GM21529 (cell line): ENCODE data around the gene DENND10.
"Not testable (repeated sequence)": the region's sequence is repeated elsewhere in the genome, so short reads cannot be mapped to it uniquely, and the experiment has no call there.

ENCODE experiments used
- ATAC-seq: cut with Tn5 transposase; IDR thresholded peaks from one replicate; pipeline ENCODE4 v1.9.1; 2021; ENCODE audit not compliant: unreplicated experiment

The DENND10 gene

GRCh38 chr10:119103903-119104653 is at the start of gene DENND10:
TSS of gene DENND10 (plus strand) at chr10:119104113. CDS start at chr10:119104143, 30 bp downstream.
- ATAC-seq = peak; percentile 83

- ATAC-seq = no peak
These were observed 48.4 kb upstream of the DENND10 start for GRCh38 chr10:119055472-119055871.

DNA sequence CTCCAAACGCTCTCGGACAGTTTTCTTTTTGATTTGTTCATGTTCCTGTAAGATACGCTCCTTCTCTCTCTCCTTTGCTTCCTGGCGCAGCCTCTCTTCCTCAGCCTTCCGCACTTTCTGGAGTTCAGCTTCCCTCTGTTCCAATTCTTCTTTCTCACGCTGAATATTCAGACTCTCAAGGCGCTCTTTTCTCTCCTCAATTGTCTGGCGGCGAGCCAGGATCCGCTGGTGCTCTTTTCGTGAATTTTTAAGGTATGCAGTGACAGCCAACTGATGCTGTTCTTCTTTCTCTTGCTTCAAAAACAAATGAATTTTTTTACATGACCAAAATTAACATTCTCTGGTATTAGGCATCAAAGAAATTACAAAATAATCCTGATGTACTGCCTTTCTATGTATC is 45.9 kb upstream of the DENND10 start:
- ATAC-seq = no peak

- ATAC-seq = no peak
These were observed 44.4 kb upstream of the DENND10 start for GRCh38 chr10:119059557-119059956.

DNA sequence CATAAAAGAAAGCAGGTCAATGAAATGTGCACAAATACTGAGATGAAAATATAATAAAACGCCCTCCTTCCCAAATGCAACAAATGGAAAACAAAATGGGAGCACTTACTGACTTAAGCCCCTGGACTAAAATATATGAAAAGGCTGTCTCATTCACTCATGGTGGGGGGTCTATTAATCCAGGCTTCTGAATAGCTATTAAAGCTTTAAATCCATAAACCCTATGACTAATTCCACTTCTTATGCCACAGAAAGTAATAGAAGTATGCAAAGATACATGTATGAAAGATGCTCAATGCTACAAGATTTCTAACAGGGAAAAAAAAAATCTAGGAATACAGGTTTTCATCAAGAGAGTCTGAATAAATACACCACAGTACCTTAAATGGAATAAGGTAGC is 43.8 kb upstream of the DENND10 start:
- no peak for ATAC-seq

DNA sequence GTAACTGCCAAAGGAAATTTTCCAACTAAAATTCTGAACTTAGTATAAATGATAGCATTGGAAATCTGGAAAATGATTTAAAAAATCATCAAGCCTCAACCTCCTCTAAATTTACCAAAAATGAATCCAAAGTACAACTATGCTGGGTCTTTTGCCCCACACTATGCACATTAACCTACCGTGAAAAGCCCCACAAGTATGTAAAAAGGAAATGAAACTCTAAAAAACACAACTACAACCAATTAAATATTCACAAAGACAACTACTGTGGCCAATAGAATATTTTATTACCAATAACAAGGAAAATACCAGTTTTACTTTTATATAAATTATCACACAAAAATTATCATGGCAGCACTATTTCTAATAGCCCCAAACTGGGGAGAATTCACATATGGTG is 42.6 kb upstream of the DENND10 start:
- peak; percentile 55 for ATAC-seq

DNA sequence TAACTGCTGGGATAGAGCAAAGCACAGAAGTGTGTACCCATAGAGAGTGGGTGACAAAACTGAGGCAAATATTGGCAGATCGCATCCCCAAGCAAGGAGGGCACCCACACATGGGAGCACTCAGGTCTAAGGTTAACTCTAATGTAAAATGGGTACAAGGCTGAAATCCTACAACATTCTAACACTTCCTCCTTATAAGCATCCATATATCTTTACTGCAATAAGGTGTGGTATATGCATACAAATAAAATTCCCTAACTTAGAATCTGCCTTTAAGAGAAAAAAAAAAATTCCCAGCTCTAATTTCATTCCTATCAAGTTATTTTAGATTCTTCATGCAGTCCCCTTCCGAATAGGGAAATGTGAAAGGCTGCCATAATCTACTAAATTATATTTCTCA is 42.0 kb upstream of the DENND10 start:
- ATAC-seq = no peak

DNA sequence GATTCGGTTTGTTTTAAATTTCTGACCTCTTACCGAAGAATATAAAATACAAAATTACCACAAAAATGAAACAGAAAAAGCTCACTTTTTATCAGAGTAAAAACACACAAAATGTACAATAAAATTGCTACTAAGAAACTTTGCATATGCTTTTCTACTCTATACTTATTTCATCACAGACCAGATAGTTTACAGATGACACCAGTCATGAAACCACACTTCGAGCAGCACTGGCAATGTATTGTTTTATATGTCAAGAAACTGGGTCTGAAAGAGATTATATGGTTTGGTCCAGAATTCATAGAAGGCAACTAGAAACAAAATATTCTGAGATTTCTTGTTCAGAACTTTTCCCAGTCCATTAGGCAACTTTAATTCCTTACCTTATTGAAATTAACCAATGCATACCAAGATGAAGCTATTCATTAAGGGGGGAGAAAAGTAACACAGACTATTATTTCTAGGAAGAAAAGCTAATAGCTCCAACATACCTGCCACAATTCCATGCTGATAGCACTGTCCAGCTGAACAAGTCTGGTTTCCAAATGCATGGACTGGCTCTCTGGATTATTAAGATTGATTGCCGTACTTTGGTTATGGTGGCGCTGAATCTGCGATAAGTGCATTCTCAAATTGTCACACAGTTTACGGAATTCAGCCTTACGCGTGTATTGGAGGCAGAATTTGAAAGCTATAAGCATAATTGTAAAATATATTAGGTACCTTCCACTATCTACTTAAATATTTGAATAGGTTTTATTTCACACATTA is 33.3 kb upstream of the DENND10 start:
- no peak for ATAC-seq

GRCh38 chr10:119073584-119073983 is 30.3 kb upstream of the DENND10 start:
- no peak for ATAC-seq

DNA sequence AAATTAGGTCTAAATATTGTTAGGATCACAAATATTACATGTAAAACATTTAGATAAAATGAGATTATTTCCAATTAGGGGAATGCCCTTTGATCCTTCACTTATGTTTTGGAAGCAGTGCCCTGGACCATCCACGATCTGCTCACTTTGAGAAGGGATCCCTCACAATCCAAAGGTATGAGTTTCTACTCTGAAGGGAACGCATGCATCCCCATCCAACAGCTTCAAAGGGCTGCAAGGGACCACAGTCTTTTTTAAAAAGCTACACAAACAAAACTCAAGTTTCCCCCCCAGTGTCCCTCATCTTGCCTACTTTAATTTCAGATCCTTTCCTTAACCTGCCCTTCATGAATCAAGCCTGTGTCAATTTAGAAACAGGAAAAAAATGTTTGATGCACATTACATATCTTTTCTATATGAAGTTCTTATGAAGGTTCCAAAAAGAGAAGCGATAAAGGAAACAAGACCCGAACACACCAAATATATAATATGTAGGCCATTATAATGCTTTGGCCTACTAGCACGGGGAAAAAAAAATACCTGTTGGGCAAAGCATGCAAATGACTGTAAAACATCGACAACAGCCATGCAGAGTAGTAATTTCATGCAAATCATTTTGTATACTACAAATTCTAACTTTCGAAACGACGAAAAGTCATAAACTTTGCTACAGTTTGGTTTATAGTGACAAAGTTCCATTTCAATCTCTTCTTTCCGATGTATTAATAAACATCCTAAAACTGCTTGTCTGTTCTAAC is 25.3 kb upstream of the DENND10 start:
- no peak for ATAC-seq

- peak; percentile 69 for ATAC-seq
These were observed 24.1 kb upstream of the DENND10 start for GRCh38 chr10:119079599-119080520.

DNA sequence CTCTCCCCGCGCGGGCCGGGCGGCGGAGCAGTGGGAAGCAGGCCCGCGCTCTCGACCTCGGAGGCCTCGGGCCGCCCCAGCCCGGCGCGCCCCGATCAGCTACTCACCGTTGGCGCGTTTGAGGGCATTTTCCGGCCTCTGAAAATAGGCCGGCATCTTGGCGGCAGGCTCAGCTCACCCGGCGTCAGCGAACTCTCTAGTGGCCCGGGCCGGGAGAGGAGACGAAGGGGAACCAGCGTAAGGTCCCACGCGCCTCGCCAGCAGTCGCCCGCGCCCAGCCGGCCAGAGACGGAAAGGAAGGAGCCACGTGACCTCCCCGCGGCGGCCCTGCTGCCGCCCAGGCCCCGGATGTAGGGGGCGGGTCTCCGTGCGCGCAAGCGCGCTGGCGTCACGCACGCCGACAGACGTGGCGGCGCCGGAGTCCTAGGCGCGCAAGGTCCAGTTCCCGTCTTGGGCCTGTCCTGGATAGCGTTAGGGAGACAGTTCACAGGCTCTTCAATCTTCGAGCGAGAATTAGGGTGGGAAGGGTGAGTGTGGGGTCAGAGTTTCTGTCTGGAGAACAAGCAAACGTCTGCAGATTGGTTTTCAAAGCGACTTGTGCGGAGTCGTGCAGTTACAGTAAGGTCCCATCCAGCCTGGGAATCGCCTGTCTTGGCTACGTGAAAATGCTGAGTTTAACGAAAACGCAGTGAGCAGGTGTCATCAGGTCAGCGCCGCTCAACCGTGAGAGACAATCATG is 23.2 kb upstream of the DENND10 start, which contains the start of gene EIF3A:
EIF3A (minus strand) TSS at position 297 of the 739 bp plus-strand sequence; CDS start at position 156, 141 bp downstream.
- ATAC-seq = peak; percentile 79

DNA sequence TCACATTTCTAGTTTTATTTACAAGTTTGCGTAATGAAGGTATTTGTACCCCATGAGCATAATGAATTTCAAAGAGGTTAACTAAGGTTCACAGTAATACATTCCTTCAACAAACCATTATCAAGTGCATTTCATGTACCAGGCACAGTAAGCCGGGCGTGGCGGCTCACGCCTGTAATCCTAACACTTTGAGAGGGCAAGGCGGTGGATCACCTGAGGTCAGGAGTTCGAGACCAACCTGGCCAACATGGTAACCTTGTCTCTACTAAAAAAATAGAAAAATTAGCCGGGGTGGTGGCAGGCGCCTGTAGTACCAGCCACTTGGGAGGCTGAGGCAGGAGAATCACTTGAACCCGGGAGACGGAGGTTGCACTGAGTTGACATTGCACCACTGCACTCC is 19.0 kb upstream of the DENND10 start:
- ATAC-seq = no peak

DNA sequence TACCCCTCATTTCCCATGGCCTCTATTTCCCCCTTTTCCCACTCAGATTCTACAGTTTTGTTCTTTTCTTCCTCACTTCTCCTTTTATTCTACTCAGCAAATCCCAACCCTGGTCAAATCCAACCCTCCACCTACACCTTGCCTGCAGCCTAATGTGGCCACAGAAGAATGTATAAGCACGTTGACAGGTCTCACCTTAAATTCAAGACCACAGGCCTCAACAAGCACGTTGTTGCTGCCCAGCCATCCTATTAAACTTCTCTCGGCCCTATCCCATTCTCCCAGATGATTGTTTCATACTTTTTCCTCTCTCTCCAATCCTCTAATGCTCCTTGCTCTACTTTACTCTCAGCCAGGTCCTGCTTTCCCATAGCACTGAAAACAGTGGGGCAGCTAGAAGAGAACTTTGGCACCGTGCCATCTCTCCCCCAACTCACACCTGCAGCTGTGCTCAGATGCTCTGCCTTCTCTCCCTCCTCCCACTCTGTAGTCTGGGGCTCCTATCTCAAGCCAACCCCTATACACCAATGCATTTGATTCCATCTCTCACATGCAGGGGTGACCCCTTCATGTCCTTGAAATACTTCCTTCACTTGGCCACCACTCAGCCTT is 16.5 kb upstream of the DENND10 start:
- ATAC-seq = no peak

DNA sequence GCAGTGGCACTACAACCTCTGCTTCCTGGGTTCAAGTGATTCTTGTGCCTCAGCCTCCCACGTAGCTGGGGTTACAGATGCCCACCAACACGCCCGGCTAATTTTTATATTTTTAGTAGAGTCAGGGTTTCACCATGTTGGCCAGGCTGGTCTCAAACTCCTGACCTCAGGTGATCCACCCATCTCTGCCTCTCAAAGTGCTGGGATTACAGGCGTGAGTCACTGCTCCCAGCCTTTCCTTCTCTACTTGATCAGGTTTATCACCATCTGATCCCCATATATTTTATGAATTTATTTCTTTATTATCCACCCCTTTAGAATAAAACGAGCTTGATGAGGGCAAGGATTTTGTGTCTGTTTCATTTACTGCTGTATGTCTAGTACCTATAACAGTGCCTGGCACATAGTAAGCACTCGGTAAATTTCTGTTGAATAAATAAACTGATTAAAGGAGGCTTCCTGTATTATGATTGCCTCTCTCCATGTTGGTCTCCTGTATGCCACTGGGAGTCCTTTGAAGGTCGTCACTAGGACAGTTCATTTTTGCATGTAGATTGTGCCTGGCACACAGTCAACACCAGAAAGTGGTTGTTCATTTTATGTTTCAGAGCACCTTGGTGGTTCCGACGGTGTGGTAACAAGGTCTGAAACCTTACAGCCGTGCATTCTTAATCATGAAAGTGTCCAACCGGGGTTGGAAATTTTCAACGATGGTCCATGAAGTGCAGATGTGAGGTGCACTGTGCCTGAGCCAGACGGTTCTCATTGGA is 13.7 kb upstream of the DENND10 start:
- ATAC-seq = peak; percentile 62

DNA sequence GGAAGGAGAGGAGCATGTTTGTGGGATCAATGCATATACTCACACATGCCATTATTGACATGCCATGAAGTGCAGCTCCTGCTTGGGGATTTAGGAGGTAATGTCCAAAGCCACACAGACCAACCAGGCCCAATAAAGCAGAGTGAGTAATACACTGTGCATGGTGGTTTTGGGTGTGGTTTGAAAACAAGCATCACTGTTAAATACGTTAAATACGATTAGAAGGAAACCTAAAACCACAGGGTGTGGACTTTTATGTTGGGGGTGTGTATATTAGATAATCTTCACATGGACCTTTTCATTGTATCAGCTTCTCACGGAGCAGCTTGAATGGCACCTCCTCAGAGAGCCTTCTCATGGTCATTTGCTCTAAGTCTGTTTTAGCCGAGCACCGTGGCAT is 12.9 kb upstream of the DENND10 start:
- peak; percentile 36 for ATAC-seq

DNA sequence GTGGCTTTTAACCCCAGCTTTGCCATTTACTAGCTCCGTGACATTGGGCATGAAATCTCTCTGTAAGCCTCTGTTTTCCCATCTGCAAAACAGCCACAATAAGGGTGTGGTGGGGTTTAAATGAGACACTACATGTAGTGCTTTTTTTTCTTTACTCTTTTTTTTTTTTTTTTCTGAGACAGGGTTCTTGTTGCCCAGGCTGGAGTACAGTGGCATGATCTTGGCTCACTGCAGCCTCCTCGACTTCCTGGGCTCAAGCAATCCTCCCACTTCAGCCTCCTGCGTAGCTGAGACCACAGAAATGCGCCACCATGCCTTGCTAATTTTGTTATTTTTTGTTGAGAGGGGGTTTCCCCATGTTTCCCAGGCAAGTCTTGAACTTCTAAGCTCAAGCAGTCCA is 8.3 kb upstream of the DENND10 start:
- no peak for ATAC-seq

DNA sequence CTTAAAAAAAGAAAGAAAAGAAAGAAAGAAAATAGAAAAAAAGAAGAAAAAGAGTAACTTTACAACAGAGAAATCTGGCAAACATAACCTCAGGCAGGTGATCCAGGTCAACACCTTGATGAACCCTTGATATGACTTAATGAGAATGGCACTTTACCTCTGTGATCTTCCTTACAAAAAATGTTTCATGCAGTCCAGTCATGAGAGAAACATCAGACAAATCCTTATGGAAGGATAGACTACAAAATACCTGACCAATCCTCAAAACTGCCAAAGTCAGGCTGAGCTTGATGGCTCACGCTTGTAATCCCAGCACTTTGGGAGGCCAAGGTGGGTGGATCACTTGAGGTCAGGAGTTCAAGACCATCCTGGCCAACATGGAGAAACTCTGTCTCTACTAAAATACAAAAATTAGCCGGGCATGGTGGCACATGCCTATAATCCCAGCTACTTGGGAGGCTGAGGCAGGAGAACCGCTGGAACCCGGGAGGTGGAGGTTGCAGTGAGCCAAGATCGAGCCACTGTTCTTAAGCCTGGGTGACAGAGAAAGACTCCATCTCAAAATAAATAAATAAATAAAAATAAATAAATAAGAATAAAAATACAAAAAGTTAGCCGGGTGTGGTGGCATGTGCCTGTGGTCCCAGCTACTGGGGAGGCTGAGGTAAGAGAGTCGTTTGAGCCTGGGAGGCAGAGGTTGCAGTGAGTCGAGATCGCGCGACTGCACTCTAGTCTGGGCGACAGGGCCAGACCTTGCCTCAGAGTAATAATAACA is 7.1 kb upstream of the DENND10 start:
- ATAC-seq = not testable (repeated sequence)
